SW 1271 (cell line): ENCODE data around the gene RESP18.

Source experiments
- DNase-seq, 2 experiments: peaks; one replicate each; lab custom pipeline; 2025; lab: John Stamatoyannopoulos, UW

Gene RESP18

DNA sequence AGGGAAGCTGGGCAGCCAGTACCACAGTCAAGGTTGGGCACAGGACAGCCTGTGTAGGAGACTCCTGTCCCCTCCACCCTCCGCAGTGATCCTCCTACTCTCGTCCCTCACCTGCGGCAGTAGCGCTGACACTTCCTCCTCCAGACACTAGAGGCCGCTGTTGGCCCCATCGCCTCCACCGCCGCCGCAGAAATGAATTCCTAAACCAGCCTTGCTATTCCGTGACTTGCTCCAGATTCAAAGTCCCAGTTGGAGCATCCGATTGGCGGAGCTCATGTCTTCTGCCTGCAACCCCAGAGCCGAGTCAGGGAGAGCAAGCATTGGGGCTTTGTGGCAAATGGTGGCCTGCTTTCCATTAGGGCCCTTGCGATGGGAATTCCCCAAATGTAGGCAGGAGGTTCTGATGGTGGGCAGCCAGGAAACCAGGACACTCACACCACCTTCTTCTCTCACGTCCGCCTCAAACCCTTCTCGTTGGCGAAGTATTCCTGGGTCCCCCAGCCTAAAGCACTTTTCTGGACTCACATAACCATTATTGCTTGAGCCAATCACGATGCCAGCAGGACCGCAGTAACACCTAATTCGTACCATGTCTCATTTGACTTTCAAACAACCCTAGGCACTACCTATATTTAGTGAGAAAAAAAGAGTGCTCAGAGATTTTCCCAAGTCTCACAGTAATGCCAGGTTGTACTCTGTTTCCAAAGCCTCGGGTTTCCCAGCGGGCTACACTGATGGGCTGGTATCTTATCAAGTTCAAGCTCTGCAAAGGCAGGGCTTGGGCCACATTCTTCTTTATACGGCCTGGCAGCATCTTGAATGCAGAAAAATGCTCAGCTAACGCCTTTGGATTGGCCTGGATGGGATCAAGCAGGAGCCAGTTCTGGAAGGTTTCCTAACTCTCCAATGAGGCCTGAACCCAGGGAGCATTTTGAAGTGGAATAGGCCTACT, 54.6 kb downstream of the RESP18 start:
- DNase-seq = peak; percentile 11 to 69
